ENCODE data around the gene MCM3AP. TPM values are rescaled to one million over a fixed set of nuclear protein-coding genes. Genes with fewer than 3 reads are reported as not detected.
"Not testable (repeated sequence)": the region's sequence is repeated elsewhere in the genome, so short reads cannot be mapped to it uniquely, and the experiment has no call there.

The MCM3AP gene
- total RNA-seq, 1 donor from 2014 or later: 58.8 TPM

GRCh38 chr21:46316708-46317324 is 31.4 kb upstream of the MCM3AP start:
- no peak for DNase-seq
- H3K36me3 ChIP-seq: no peaks in the 10 kb centered on the region
- H3K4me1 ChIP-seq: peaks cover 15% of the 10 kb centered on the region
- no peak for TF ChIP-seq CTCF (IDR thresholded peaks at IDR 0.05; ENCODE audit: borderline replicate concordance)
- no peaks in the 10 kb centered on the region for H3K9me3 ChIP-seq (replicated peaks)
- intact Hi-C loops (cut with micrococcal nuclease): no loop called here
- H3K27me3 ChIP-seq (ENCODE audit: low read depth): no peaks in the 10 kb centered on the region
- H3K27ac ChIP-seq (replicated peaks): no peak overlapping the region
- H3K4me3 ChIP-seq: no peak overlapping the region

GRCh38 chr21:46314441-46315020 is 29.1 kb upstream of the MCM3AP start:
- intact Hi-C loops (cut with micrococcal nuclease): no loop called here
- Histone ChIP-seq H3K9me3 (replicated peaks) (no peaks in the 10 kb centered on the region), H3K36me3 (no peaks in the 10 kb centered on the region), H3K27me3 (ENCODE audit: low read depth) (no peaks in the 10 kb centered on the region), H3K27ac (replicated peaks) (no peak overlapping the region), H3K4me3 (no peak overlapping the region), H3K4me1 (peaks cover 14% of the 10 kb centered on the region)
- no peak for DNase-seq
- TF ChIP-seq CTCF (IDR thresholded peaks at IDR 0.05; ENCODE audit: borderline replicate concordance): no peak

GRCh38 chr21:46312949-46313348 is 27.5 kb upstream of the MCM3AP start:
- Histone ChIP-seq H3K36me3 (no peaks in the 10 kb centered on the region), H3K27ac (replicated peaks) (no peak overlapping the region), H3K4me3 (no peak overlapping the region), H3K27me3 (ENCODE audit: low read depth) (no peaks in the 10 kb centered on the region), H3K4me1 (peaks cover 6% of the 10 kb centered on the region), H3K9me3 (replicated peaks) (no peaks in the 10 kb centered on the region)
- intact Hi-C loops (cut with micrococcal nuclease): no loop called here
- no peak for TF ChIP-seq CTCF (IDR thresholded peaks at IDR 0.05; ENCODE audit: borderline replicate concordance)
- DNase-seq: no peak

GRCh38 chr21:46311568-46311967 is 26.2 kb upstream of the MCM3AP start:
- Histone ChIP-seq H3K9me3 (replicated peaks) (no peaks in the 10 kb centered on the region), H3K36me3 (no peaks in the 10 kb centered on the region), H3K4me1 (no peaks in the 10 kb centered on the region), H3K27me3 (ENCODE audit: low read depth) (no peaks in the 10 kb centered on the region), H3K27ac (replicated peaks) (no peak overlapping the region), H3K4me3 (no peak overlapping the region)
- DNase-seq: no peak
- TF ChIP-seq CTCF (IDR thresholded peaks at IDR 0.05; ENCODE audit: borderline replicate concordance): no peak
- intact Hi-C loops (cut with micrococcal nuclease): no loop called here

- intact Hi-C loops (cut with micrococcal nuclease); H3K4me3 ChIP-seq; H3K27me3 ChIP-seq (ENCODE audit: low read depth); H3K27ac ChIP-seq (replicated peaks); DNase-seq; H3K9me3 ChIP-seq (replicated peaks); H3K36me3 ChIP-seq; H3K4me1 ChIP-seq: not testable (repeated sequence)
Measured at GRCh38 chr21:46310260-46310659, 24.8 kb upstream of the MCM3AP start.

- no peak for DNase-seq
- Histone ChIP-seq H3K4me1 (no peaks in the 10 kb centered on the region), H3K36me3 (no peaks in the 10 kb centered on the region), H3K4me3 (no peak overlapping the region), H3K9me3 (replicated peaks) (no peaks in the 10 kb centered on the region), H3K27me3 (ENCODE audit: low read depth) (no peaks in the 10 kb centered on the region), H3K27ac (replicated peaks) (no peak overlapping the region)
- TF ChIP-seq CTCF (IDR thresholded peaks at IDR 0.05; ENCODE audit: borderline replicate concordance): no peak
- intact Hi-C loops (cut with micrococcal nuclease): no loop called here
Measured at GRCh38 chr21:46308431-46308830, 23.0 kb upstream of the MCM3AP start.

Measured in left ventricle myocardium inferior (tissue), 1 donor.